Prostate gland (tissue), 2 donors: ENCODE measurements around the gene HERPUD1.

Source experiments
- POLR2A ChIP-seq: fragments of 450-650 bp; IDR thresholded peaks from one replicate; pipeline ENCODE4 v1.6.1; 2016; ENCODE audit warnings: antibody characterized with exemption, mild to moderate bottlenecking
- POLR2AphosphoS5 ChIP-seq: sonication (generic); formaldehyde crosslinking; IDR thresholded peaks from one replicate; pipeline ENCODE4 v1.6.1; 2017; ENCODE audit warnings: antibody characterized with exemption
- TF ChIP-seq, protein P1 (sequence below), 4 experiments: fragments of 200-600 bp in 2 of 4; fragments of 450-650 bp in 2 of 4; sonication (generic) in 2 of 4; IDR thresholded peaks; 1 replicate in 3 of 4; 2 replicates in 1 of 4; pipeline ENCODE4 v1.5.1; 2016 to 2019; ENCODE audit warnings: antibody characterized with exemption in 4 of 4, mild to moderate bottlenecking in 2 of 4, moderate library complexity in 2 of 4

DNA sequence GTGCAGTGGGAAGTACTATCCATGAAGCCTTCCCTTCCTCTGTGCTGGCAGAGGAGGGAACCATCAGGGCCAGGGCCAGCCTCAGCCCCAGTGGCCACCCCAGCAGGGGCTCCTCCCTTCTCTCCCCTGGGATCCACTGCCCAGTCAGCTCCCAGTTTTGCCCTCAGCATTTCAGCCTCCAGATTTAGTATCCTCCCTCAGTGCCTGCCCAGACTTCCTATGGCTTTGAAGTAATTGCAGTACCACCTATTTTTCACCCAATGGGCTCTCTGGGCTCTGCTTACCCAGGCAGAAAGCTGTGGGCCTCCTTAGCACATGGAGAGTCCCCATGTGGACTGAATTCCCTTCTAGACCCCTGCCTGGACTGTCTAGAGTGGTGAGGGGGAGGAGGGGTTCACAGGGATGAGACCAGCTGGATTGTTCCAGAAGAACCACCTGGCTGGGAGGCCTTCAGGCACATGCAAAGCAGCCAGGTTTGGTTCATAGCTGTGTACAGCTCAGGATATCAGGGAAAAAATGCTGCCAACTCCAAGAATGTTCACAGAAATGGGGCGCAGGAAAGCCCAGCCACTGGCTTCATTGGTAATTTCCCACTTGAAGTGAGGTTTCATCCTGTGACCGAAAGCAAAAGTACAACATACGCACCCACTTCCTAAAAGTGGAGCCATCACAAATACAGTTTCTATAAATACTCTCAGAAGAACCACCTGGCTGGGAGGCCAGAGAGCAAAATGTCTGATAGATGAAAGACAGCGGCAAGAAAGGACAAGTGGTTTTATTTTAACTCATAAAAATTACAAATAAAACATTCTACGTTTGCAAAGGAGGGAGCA, 15.2 kb upstream of the HERPUD1 start:
- TF ChIP-seq, protein P1, sequence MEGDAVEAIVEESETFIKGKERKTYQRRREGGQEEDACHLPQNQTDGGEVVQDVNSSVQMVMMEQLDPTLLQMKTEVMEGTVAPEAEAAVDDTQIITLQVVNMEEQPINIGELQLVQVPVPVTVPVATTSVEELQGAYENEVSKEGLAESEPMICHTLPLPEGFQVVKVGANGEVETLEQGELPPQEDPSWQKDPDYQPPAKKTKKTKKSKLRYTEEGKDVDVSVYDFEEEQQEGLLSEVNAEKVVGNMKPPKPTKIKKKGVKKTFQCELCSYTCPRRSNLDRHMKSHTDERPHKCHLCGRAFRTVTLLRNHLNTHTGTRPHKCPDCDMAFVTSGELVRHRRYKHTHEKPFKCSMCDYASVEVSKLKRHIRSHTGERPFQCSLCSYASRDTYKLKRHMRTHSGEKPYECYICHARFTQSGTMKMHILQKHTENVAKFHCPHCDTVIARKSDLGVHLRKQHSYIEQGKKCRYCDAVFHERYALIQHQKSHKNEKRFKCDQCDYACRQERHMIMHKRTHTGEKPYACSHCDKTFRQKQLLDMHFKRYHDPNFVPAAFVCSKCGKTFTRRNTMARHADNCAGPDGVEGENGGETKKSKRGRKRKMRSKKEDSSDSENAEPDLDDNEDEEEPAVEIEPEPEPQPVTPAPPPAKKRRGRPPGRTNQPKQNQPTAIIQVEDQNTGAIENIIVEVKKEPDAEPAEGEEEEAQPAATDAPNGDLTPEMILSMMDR (IDR thresholded peaks at IDR 0.05) = peak in 1 of 4 experiments; percentile 2
- TF ChIP-seq POLR2AphosphoS5 (peak; percentile 84), POLR2A (no peak)
